ENCODE measurements around the gene F12. TPM values are rescaled to one million over a fixed set of nuclear protein-coding genes. Genes with fewer than 3 reads are reported as not detected.
A peak's percentile ranks its signal among the peaks of the same experiment; 100 is the strongest.

Gene F12
- total RNA-seq, 2 experiments from 2014 or later = 3.8 TPM; not detected in 1

GRCh38 chr5:177455036-177455660 lies 45.8 kb upstream of the F12 start:
- ChIA-PET CTCF (ENCODE audit: unreplicated experiment) (interaction anchor here (0.6 to 3.8 kb wide), 11 partner anchors 25 to 319 kb away, joined by 3 to 20 read pairs (median 4); partner anchors contain the start of gene GRK6), POLR2A (interaction anchor here (1.1 to 2.1 kb wide), 6 partner anchors 10 to 1066 kb away, joined by 3 to 8 read pairs (median 4); partner anchors contain the start of genes HIGD2A and NOP16)
- Histone ChIP-seq H3K79me2 (ENCODE audit: insufficient read depth, low read depth, low read length) (no peaks in the 10 kb centered on the region), H3K4me1 (ENCODE audit: insufficient read depth, low read length, poor library complexity, severe bottlenecking) (peaks cover 27% of the 10 kb centered on the region), H3K4me3 (ENCODE audit: low read depth, low read length, poor library complexity, severe bottlenecking) (peak overlapping the region; percentile 76), H3K9me2 (ENCODE audit: insufficient read depth, low read length) (no peaks in the 10 kb centered on the region), H3K27ac (ENCODE audit: low read depth, low read length, poor library complexity, severe bottlenecking) (peak overlapping the region; percentile 90), H4K20me1 (ENCODE audit: insufficient read depth, low read length) (peaks cover 8% of the 10 kb centered on the region), H3K9me3 (ENCODE audit: low read length) (no peaks in the 10 kb centered on the region), H2AFZ (ENCODE audit: low read length) (peak overlapping the region; percentile 84), H3K4me2 (ENCODE audit: low read length) (peak overlapping the region; percentile 88), H3K36me3 (ENCODE audit: insufficient read depth, low read length) (no peaks in the 10 kb centered on the region; the same call in 1 of the 2 replicates)
- no TSS peak for BruUV-seq (replicated peaks)
- TF ChIP-seq, protein P1, sequence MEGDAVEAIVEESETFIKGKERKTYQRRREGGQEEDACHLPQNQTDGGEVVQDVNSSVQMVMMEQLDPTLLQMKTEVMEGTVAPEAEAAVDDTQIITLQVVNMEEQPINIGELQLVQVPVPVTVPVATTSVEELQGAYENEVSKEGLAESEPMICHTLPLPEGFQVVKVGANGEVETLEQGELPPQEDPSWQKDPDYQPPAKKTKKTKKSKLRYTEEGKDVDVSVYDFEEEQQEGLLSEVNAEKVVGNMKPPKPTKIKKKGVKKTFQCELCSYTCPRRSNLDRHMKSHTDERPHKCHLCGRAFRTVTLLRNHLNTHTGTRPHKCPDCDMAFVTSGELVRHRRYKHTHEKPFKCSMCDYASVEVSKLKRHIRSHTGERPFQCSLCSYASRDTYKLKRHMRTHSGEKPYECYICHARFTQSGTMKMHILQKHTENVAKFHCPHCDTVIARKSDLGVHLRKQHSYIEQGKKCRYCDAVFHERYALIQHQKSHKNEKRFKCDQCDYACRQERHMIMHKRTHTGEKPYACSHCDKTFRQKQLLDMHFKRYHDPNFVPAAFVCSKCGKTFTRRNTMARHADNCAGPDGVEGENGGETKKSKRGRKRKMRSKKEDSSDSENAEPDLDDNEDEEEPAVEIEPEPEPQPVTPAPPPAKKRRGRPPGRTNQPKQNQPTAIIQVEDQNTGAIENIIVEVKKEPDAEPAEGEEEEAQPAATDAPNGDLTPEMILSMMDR (conservative IDR thresholded peaks at IDR 0.05; ENCODE audit: low read length) = peak; percentile 77
- no peak for TF ChIP-seq EZH2phosphoT487 (IDR thresholded peaks at IDR 0.05; ENCODE audit: borderline replicate concordance, low read depth, low read length)
- DNase-seq (ENCODE audit: low spot score) = peak; percentile 94
- intact Hi-C loops (cut with micrococcal nuclease; ENCODE audit: unreplicated experiment) = loop anchor here (2.0 to 5.0 kb wide), 2 partner anchors 42 to 343 kb away; partner anchors contain the start of gene PDLIM7

DNA sequence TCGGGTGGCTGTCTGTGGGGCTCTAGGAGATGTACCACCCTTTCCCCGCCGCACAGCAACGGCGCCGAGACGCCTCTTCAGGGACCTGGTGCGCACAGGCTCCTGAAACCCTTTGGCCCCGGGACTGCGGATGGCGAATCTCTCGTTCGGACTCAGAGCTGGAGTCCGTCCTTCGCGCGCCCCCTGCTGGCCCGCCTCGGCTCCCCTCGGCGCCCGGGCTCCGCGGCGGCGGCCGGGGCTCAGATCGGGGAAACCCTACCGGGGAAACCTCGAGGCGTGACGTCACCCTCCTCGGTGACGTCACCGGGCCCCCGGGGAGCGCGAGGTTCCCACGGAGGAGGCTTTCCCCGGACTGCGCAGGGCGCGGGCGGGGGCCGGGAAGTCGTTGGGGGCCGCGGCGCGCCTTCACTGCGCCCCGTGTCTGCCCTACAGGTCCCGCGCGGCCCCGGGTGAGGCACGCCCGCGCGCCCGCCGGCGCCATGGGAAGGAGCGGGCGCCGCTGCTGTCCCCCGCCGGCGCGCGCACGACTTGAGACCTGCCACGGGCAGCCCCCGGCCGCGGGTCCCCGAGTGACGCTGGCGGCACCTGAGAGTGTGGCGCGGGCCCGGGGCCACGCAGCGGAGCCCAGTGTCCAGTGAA lies 45.2 kb upstream of the F12 start:
- Histone ChIP-seq H3K27ac (ENCODE audit: low read depth, low read length, poor library complexity, severe bottlenecking) (peak overlapping the region; percentile 90), H3K9me2 (ENCODE audit: insufficient read depth, low read length) (no peaks in the 10 kb centered on the region), H3K79me2 (ENCODE audit: insufficient read depth, low read depth, low read length) (no peaks in the 10 kb centered on the region), H3K4me2 (ENCODE audit: low read length) (peak overlapping the region; percentile 88), H3K36me3 (ENCODE audit: insufficient read depth, low read length) (no peaks in the 10 kb centered on the region; the same call in 1 of the 2 replicates), H3K4me1 (ENCODE audit: insufficient read depth, low read length, poor library complexity, severe bottlenecking) (peaks cover 28% of the 10 kb centered on the region), H4K20me1 (ENCODE audit: insufficient read depth, low read length) (peaks cover 8% of the 10 kb centered on the region), H3K9me3 (ENCODE audit: low read length) (no peaks in the 10 kb centered on the region), H3K4me3 (ENCODE audit: low read depth, low read length, poor library complexity, severe bottlenecking) (peak overlapping the region; percentile 76), H2AFZ (ENCODE audit: low read length) (peak overlapping the region; percentile 84)
- no TSS peak for BruUV-seq (replicated peaks)
- POLR2A ChIA-PET = interaction anchor here (1.1 to 2.1 kb wide), 7 partner anchors 9 to 1066 kb away, joined by 3 to 8 read pairs (median 5); partner anchors contain the start of genes HIGD2A and NOP16
- peak; percentile 91 for DNase-seq (ENCODE audit: low spot score)
- CTCF ChIA-PET (ENCODE audit: unreplicated experiment) = interaction anchor here (0.6 to 3.8 kb wide), 9 partner anchors 9 to 92 kb away, joined by 3 to 20 read pairs (median 4); partner anchors contain the start of gene GRK6
- intact Hi-C loops (cut with micrococcal nuclease; ENCODE audit: unreplicated experiment) = loop anchor here (1.0 to 5.0 kb wide), 6 partner anchors 42 to 342 kb away; partner anchors contain the start of gene PDLIM7
- no peak for TF ChIP-seq EZH2phosphoT487 (IDR thresholded peaks at IDR 0.05; ENCODE audit: borderline replicate concordance, low read depth, low read length)
- TF ChIP-seq, protein P1 (conservative IDR thresholded peaks at IDR 0.05; ENCODE audit: low read length) = peak; percentile 84
